Panc1 (cell line): ENCODE measurements around the gene UPF2. TPM values are rescaled to one million over a fixed set of nuclear protein-coding genes. Genes with fewer than 3 reads are reported as not detected.
A peak's percentile ranks its signal among the peaks of the same experiment; 100 is the strongest.

ENCODE experiments used
- ATAC-seq: fragments of 200-7000 bp; cut with Tn5 transposase; 2 replicates; pipeline ENCODE4 v1.9.1; 2020; ENCODE audit warnings: mild to moderate bottlenecking, moderate library complexity
- BruUV-seq: library from RNA; stranded (reverse); fragments of 400-500 nt; replicated peaks from 2 replicates; lab custom pipeline; 2021; lab: Mats Ljungman, UMichigan
- CTCF ChIA-PET: fragments of 300-600 bp; sonication (Branson Sonifier 250); formaldehyde crosslinking; loops from one replicate; lab custom pipeline; 2022; ENCODE audit warnings: antibody characterized with exemption; lab: Charles Lee
- POLR2A ChIA-PET: fragments of 300-600 bp; sonication (Branson Sonifier 250); formaldehyde crosslinking; loops from one replicate; lab custom pipeline; 2022; ENCODE audit warnings: antibody characterized with exemption; lab: Charles Lee
- DNase-seq: peaks from one replicate; pipeline ENCODE4 v3.0.0-alpha.2; 2010; ENCODE audit warnings: low read depth, low spot score
- H3K27ac ChIP-seq: 2 replicates; pipeline ENCODE4 v1.5.1; 2011; ENCODE audit warnings: mild to moderate bottlenecking, low read length, inconsistent platforms
- H3K27me3 ChIP-seq: fragments of 200-500 bp; sonication (Bioruptor generic); 2 replicates; pipeline ENCODE4 v1.6.0; 2014; ENCODE audit warnings: low read length, inconsistent platforms; ENCODE audit not compliant: control insufficient read depth, insufficient read depth
- H3K36me3 ChIP-seq: fragments of 200-500 bp; sonication (Bioruptor generic); 2 replicates; pipeline ENCODE4 v1.5.1; 2014; ENCODE audit warnings: inconsistent platforms, mild to moderate bottlenecking, low read length, moderate library complexity; ENCODE audit not compliant: control insufficient read depth, insufficient read depth
- H3K4me1 ChIP-seq: 2 replicates; pipeline ENCODE4 v1.5.1; 2011; ENCODE audit warnings: inconsistent platforms, mild to moderate bottlenecking, low read length, moderate library complexity; ENCODE audit not compliant: control insufficient read depth, insufficient read depth
- H3K4me3 ChIP-seq, 2 experiments: 2 replicates each; pipeline ENCODE4 v1.5.1; 2011 to 2012; ENCODE audit warnings: low read depth in 2 of 2, low read length in 2 of 2, mild to moderate bottlenecking in 2 of 2, inconsistent platforms in 1 of 2, moderate library complexity in 1 of 2
- H3K9me3 ChIP-seq: fragments of 200-500 bp; sonication (Bioruptor generic); 2 replicates; pipeline ENCODE4 v1.5.1; 2014; ENCODE audit warnings: low read depth, mild to moderate bottlenecking, inconsistent platforms, low read length, moderate library complexity; ENCODE audit not compliant: control insufficient read depth, insufficient read depth
- CTCF ChIP-seq: fragments of 450-650 bp; IDR thresholded peaks from 2 replicates; pipeline ENCODE4 v1.5.1; 2017; ENCODE audit warnings: mild to moderate bottlenecking
- POLR2AphosphoS5 ChIP-seq: IDR thresholded peaks from 2 replicates; pipeline ENCODE4 v1.6.1; 2012; ENCODE audit warnings: mild to moderate bottlenecking, low read depth, low read length, moderate library complexity
- REST ChIP-seq, 2 experiments: IDR thresholded peaks; 2 replicates each; pipeline ENCODE4 v1.6.1; 2011 to 2012; ENCODE audit warnings: low read depth in 2 of 2, control low read depth in 1 of 2, low read length in 1 of 2, mild to moderate bottlenecking in 1 of 2, moderate library complexity in 1 of 2; ENCODE audit not compliant: insufficient read depth in 1 of 2
- SIN3A ChIP-seq: IDR thresholded peaks from 2 replicates; pipeline ENCODE4 v1.6.1; 2012; ENCODE audit warnings: low read depth, mild to moderate bottlenecking, low read length, moderate library complexity, borderline replicate concordance; ENCODE audit not compliant: insufficient read depth
- TCF7L2 ChIP-seq: IDR thresholded peaks from 2 replicates; pipeline ENCODE4 v1.6.1; 2011; ENCODE audit warnings: mild to moderate bottlenecking, low read depth, low read length, inconsistent platforms
- in situ Hi-C: cut with HindIII; loops from 2 replicates; pipeline ENCODE4 v1.10.0; 2016; ENCODE audit warnings: low sequenced_read_pairs, low pct_unique_long_range_greater_than_20kb
- intact Hi-C: fragments of 100-400 bp; cut with micrococcal nuclease; formaldehyde crosslinking; loops from one replicate; pipeline ENCODE4 v1.10.0; 2022; ENCODE audit not compliant: unreplicated experiment
- total RNA-seq: library from RNA; stranded (reverse); gene quantifications from one replicate; pipeline ENCODE4 v1.2.1, GENCODE V29; 2021; ENCODE audit not compliant: unreplicated experiment

Gene UPF2
- total RNA-seq, 1 experiment from 2014 or later: 19.1 TPM

GRCh38 chr10:11886851-11887250 is 155.8 kb downstream of the UPF2 start:
- H3K4me1 ChIP-seq: no peaks in the 10 kb centered on the region
- intact Hi-C loops (no loop called here), in situ Hi-C loops (no loop called here)
- H3K36me3 ChIP-seq: no peaks in the 10 kb centered on the region
- no peaks in the 10 kb centered on the region for H3K27me3 ChIP-seq
- no peak for DNase-seq
- CTCF ChIA-PET: no interaction called here
- ATAC-seq: 0 out of 2 replicates have a peak, but pooled peaks have one; percentile 32
- no TSS peak for BruUV-seq
- POLR2A ChIA-PET: no interaction called here
- no peak overlapping the region for H3K27ac ChIP-seq
- no peaks in the 10 kb centered on the region for H3K9me3 ChIP-seq
- no peak for TF ChIP-seq POLR2AphosphoS5
- TF ChIP-seq REST (IDR thresholded peaks at IDR 0.05; ENCODE audit: insufficient read depth in 1 of 2, low read depth in 2 of 2, low read length in 1 of 2): no peak
- no peak overlapping the region for H3K4me3 ChIP-seq

- BruUV-seq: no TSS peak
- H3K27me3 ChIP-seq: no peaks in the 10 kb centered on the region
- no peaks in the 10 kb centered on the region for H3K36me3 ChIP-seq
- CTCF ChIA-PET: no interaction called here
- in situ Hi-C loops: no loop called here
- intact Hi-C loops: no loop called here
- no peaks in the 10 kb centered on the region for H3K9me3 ChIP-seq
- POLR2A ChIA-PET: no interaction called here
- ATAC-seq (no peak), DNase-seq (no peak)
- no peak overlapping the region for H3K27ac ChIP-seq
- no peak for TF ChIP-seq SIN3A
- no peak for TF ChIP-seq CTCF
- TF ChIP-seq TCF7L2: no peak
- TF ChIP-seq REST (IDR thresholded peaks at IDR 0.05; ENCODE audit: insufficient read depth in 1 of 2, low read depth in 2 of 2, low read length in 1 of 2): no peak
- no peak for TF ChIP-seq POLR2AphosphoS5
- no peaks in the 10 kb centered on the region for H3K4me1 ChIP-seq
- no peak overlapping the region for H3K4me3 ChIP-seq
Observed at GRCh38 chr10:11886138-11886474, 156.5 kb downstream of the UPF2 start.
